GM18867 (cell line): ENCODE measurements around the gene LYRM1.
"Not testable (repeated sequence)": the region's sequence is repeated elsewhere in the genome, so short reads cannot be mapped to it uniquely, and the experiment has no call there.

Experiments used
- ATAC-seq: cut with Tn5 transposase; IDR thresholded peaks from one replicate; pipeline ENCODE4 v1.9.1; 2021; ENCODE audit warnings: mild to moderate bottlenecking, moderate library complexity; ENCODE audit not compliant: unreplicated experiment

The LYRM1 gene

DNA sequence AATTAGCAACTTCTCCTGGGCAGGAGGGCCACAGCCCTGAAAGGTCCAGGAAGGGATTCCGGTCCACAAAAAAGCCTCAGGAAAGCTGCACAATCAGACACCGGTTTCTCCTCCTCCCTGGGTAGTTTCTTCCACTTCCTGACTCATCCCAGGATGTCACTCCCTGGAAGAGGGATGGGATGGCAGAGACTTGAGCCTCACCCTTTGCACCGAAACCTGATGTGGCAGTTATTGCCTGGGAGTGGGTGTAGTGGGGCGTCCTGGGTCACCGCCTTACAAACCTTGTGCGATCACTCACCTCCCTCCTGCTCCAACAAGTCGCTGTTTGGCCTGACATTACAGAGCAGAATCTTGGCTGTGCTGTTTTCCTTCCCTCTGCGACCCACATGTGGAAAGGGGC lies 70.8 kb downstream of the LYRM1 start:
- ATAC-seq: no peak

GRCh38 chr16:20973201-20973600 lies 72.6 kb downstream of the LYRM1 start:
- not testable (repeated sequence) for ATAC-seq
